ENCODE results near the gene TMEM184B.

The TMEM184B gene

GRCh38 chr22:38264322-38264843 is 8.4 kb downstream of the TMEM184B start:
- Histone ChIP-seq H3K4me3 (ENCODE audit: low read depth in 1 of 5, low read length in 5 of 5) (no peak overlapping the region), H3K27ac (ENCODE audit: low read depth, low read length) (peak overlapping the region; percentile 70), H3K36me3 (ENCODE audit: control insufficient read depth in 5 of 5, insufficient read depth in 5 of 5, low read length in 5 of 5) (peaks cover 0 to 11% (median 5%) of the 10 kb centered on the region in 5 donors), H3K4me1 (ENCODE audit: control insufficient read depth in 5 of 5, insufficient read depth in 5 of 5, low read length in 5 of 5) (peaks cover 14 to 78% (median 71%) of the 10 kb centered on the region in 5 donors), H3K9me3 (ENCODE audit: control insufficient read depth in 5 of 5, low read length in 5 of 5) (no peaks in the 10 kb centered on the region), H3K9ac (ENCODE audit: low read length in 5 of 5) (peak overlapping the region in 1 of 5 donors; percentile 28), H3K27me3 (ENCODE audit: control insufficient read depth in 5 of 5, insufficient read depth in 4 of 5, low read length in 5 of 5) (no peaks in the 10 kb centered on the region)

- Histone ChIP-seq H3K9ac (ENCODE audit: low read length in 5 of 5) (peak overlapping the region in 4 of 5 donors; percentile 16 to 68 (median 29)), H3K9me3 (ENCODE audit: control insufficient read depth in 5 of 5, low read length in 5 of 5) (no peaks in the 10 kb centered on the region), H3K36me3 (ENCODE audit: control insufficient read depth in 5 of 5, insufficient read depth in 5 of 5, low read length in 5 of 5) (peaks cover 0 to 11% (median 5%) of the 10 kb centered on the region in 5 donors), H3K4me1 (ENCODE audit: control insufficient read depth in 5 of 5, insufficient read depth in 5 of 5, low read length in 5 of 5) (peaks cover 18 to 80% (median 75%) of the 10 kb centered on the region in 5 donors), H3K27ac (ENCODE audit: low read depth, low read length) (peak overlapping the region; percentile 74), H3K4me3 (ENCODE audit: low read depth in 1 of 5, low read length in 5 of 5) (no peak overlapping the region), H3K27me3 (ENCODE audit: control insufficient read depth in 5 of 5, insufficient read depth in 4 of 5, low read length in 5 of 5) (no peaks in the 10 kb centered on the region)
Measured at GRCh38 chr22:38262051-38262795, 10.6 kb downstream of the TMEM184B start.

- no peak overlapping the region for H3K4me3 ChIP-seq (ENCODE audit: low read depth in 1 of 5, low read length in 5 of 5)
- no peaks in the 10 kb centered on the region for H3K27me3 ChIP-seq (ENCODE audit: control insufficient read depth in 5 of 5, insufficient read depth in 4 of 5, low read length in 5 of 5)
- peaks cover 0 to 11% (median 5%) of the 10 kb centered on the region in 5 donors for H3K36me3 ChIP-seq (ENCODE audit: control insufficient read depth in 5 of 5, insufficient read depth in 5 of 5, low read length in 5 of 5)
- peak overlapping the region; percentile 74 for H3K27ac ChIP-seq (ENCODE audit: low read depth, low read length)
- peaks cover 14 to 80% (median 75%) of the 10 kb centered on the region in 5 donors for H3K4me1 ChIP-seq (ENCODE audit: control insufficient read depth in 5 of 5, insufficient read depth in 5 of 5, low read length in 5 of 5)
- H3K9me3 ChIP-seq (ENCODE audit: control insufficient read depth in 5 of 5, low read length in 5 of 5), result no peaks in the 10 kb centered on the region
- H3K9ac ChIP-seq (ENCODE audit: low read length in 5 of 5), result peak overlapping the region in 3 of 5 donors; percentile 44 to 68 (median 58)
Measured at GRCh38 chr22:38260761-38261681, 11.8 kb downstream of the TMEM184B start.

- no peaks in the 10 kb centered on the region for H3K27me3 ChIP-seq (ENCODE audit: control insufficient read depth in 5 of 5, insufficient read depth in 4 of 5, low read length in 5 of 5)
- no peak overlapping the region for H3K4me3 ChIP-seq (ENCODE audit: low read depth in 1 of 5, low read length in 5 of 5)
- peaks cover 11 to 64% (median 60%) of the 10 kb centered on the region in 5 donors for H3K4me1 ChIP-seq (ENCODE audit: control insufficient read depth in 5 of 5, insufficient read depth in 5 of 5, low read length in 5 of 5)
- peak overlapping the region; percentile 39 for H3K27ac ChIP-seq (ENCODE audit: low read depth, low read length)
- H3K9ac ChIP-seq (ENCODE audit: low read length in 5 of 5), result peak overlapping the region in 1 of 5 donors; percentile 37
- H3K36me3 ChIP-seq (ENCODE audit: control insufficient read depth in 5 of 5, insufficient read depth in 5 of 5, low read length in 5 of 5), result peaks cover 0 to 10% (median 2%) of the 10 kb centered on the region in 5 donors
- H3K9me3 ChIP-seq (ENCODE audit: control insufficient read depth in 5 of 5, low read length in 5 of 5), result no peaks in the 10 kb centered on the region
Measured at GRCh38 chr22:38259370-38259769, 13.4 kb downstream of the TMEM184B start.

GRCh38 chr22:38258895-38259294 is 13.9 kb downstream of the TMEM184B start:
- Histone ChIP-seq H3K27ac (ENCODE audit: low read depth, low read length) (peak overlapping the region; percentile 39), H3K36me3 (ENCODE audit: control insufficient read depth in 5 of 5, insufficient read depth in 5 of 5, low read length in 5 of 5) (peaks cover 0 to 5% (median 2%) of the 10 kb centered on the region in 5 donors), H3K9ac (ENCODE audit: low read length in 5 of 5) (no peak overlapping the region), H3K9me3 (ENCODE audit: control insufficient read depth in 5 of 5, low read length in 5 of 5) (no peaks in the 10 kb centered on the region), H3K4me3 (ENCODE audit: low read depth in 1 of 5, low read length in 5 of 5) (no peak overlapping the region), H3K27me3 (ENCODE audit: control insufficient read depth in 5 of 5, insufficient read depth in 4 of 5, low read length in 5 of 5) (no peaks in the 10 kb centered on the region), H3K4me1 (ENCODE audit: control insufficient read depth in 5 of 5, insufficient read depth in 5 of 5, low read length in 5 of 5) (peaks cover 11 to 60% (median 56%) of the 10 kb centered on the region in 5 donors)

GRCh38 chr22:38257650-38258250 is 15.1 kb downstream of the TMEM184B start:
- H3K27me3 ChIP-seq (ENCODE audit: control insufficient read depth in 5 of 5, insufficient read depth in 4 of 5, low read length in 5 of 5), result no peaks in the 10 kb centered on the region
- H3K4me3 ChIP-seq (ENCODE audit: low read depth in 1 of 5, low read length in 5 of 5), result peak overlapping the region in 2 of 5 donors; percentile 26 to 40
- H3K9ac ChIP-seq (ENCODE audit: low read length in 5 of 5), result peak overlapping the region in 3 of 5 donors; percentile 30 to 48 (median 42)
- H3K36me3 ChIP-seq (ENCODE audit: control insufficient read depth in 5 of 5, insufficient read depth in 5 of 5, low read length in 5 of 5), result peaks cover 0 to 2% (median 0%) of the 10 kb centered on the region in 5 donors
- peak overlapping the region; percentile 39 for H3K27ac ChIP-seq (ENCODE audit: low read depth, low read length)
- H3K4me1 ChIP-seq (ENCODE audit: control insufficient read depth in 5 of 5, insufficient read depth in 5 of 5, low read length in 5 of 5), result peaks cover 11 to 59% (median 51%) of the 10 kb centered on the region in 5 donors
- no peaks in the 10 kb centered on the region for H3K9me3 ChIP-seq (ENCODE audit: control insufficient read depth in 5 of 5, low read length in 5 of 5)

- Histone ChIP-seq H3K9me3 (ENCODE audit: control insufficient read depth in 5 of 5, low read length in 5 of 5) (no peaks in the 10 kb centered on the region), H3K27me3 (ENCODE audit: control insufficient read depth in 5 of 5, insufficient read depth in 4 of 5, low read length in 5 of 5) (no peaks in the 10 kb centered on the region), H3K4me1 (ENCODE audit: control insufficient read depth in 5 of 5, insufficient read depth in 5 of 5, low read length in 5 of 5) (peaks cover 11 to 53% (median 46%) of the 10 kb centered on the region in 5 donors), H3K4me3 (ENCODE audit: low read depth in 1 of 5, low read length in 5 of 5) (peak overlapping the region in 3 of 5 donors; percentile 13 to 40 (median 26)), H3K27ac (ENCODE audit: low read depth, low read length) (peak overlapping the region; percentile 39), H3K9ac (ENCODE audit: low read length in 5 of 5) (peak overlapping the region in 3 of 5 donors; percentile 30 to 48 (median 42)), H3K36me3 (ENCODE audit: control insufficient read depth in 5 of 5, insufficient read depth in 5 of 5, low read length in 5 of 5) (peaks cover 0 to 2% (median 0%) of the 10 kb centered on the region in 5 donors)
Measured at GRCh38 chr22:38257181-38257580, 15.6 kb downstream of the TMEM184B start.

- peaks cover 0 to 2% (median 0%) of the 10 kb centered on the region in 5 donors for H3K36me3 ChIP-seq (ENCODE audit: control insufficient read depth in 5 of 5, insufficient read depth in 5 of 5, low read length in 5 of 5)
- H3K4me1 ChIP-seq (ENCODE audit: control insufficient read depth in 5 of 5, insufficient read depth in 5 of 5, low read length in 5 of 5), result peaks cover 9 to 48% (median 42%) of the 10 kb centered on the region in 5 donors
- H3K9ac ChIP-seq (ENCODE audit: low read length in 5 of 5), result no peak overlapping the region
- no peaks in the 10 kb centered on the region for H3K9me3 ChIP-seq (ENCODE audit: control insufficient read depth in 5 of 5, low read length in 5 of 5)
- H3K27ac ChIP-seq (ENCODE audit: low read depth, low read length), result no peak overlapping the region
- H3K4me3 ChIP-seq (ENCODE audit: low read depth in 1 of 5, low read length in 5 of 5), result no peak overlapping the region
- H3K27me3 ChIP-seq (ENCODE audit: control insufficient read depth in 5 of 5, insufficient read depth in 4 of 5, low read length in 5 of 5), result no peaks in the 10 kb centered on the region
Measured at GRCh38 chr22:38255697-38256096, 17.1 kb downstream of the TMEM184B start.

- Histone ChIP-seq H3K4me3 (ENCODE audit: low read depth in 1 of 5, low read length in 5 of 5) (no peak overlapping the region), H3K27ac (ENCODE audit: low read depth, low read length) (no peak overlapping the region), H3K9me3 (ENCODE audit: control insufficient read depth in 5 of 5, low read length in 5 of 5) (peaks cover 0 to 2% (median 0%) of the 10 kb centered on the region in 5 donors), H3K4me1 (ENCODE audit: control insufficient read depth in 5 of 5, insufficient read depth in 5 of 5, low read length in 5 of 5) (peaks cover 12 to 44% (median 39%) of the 10 kb centered on the region in 5 donors), H3K9ac (ENCODE audit: low read length in 5 of 5) (no peak overlapping the region), H3K36me3 (ENCODE audit: control insufficient read depth in 5 of 5, insufficient read depth in 5 of 5, low read length in 5 of 5) (peaks cover 0 to 16% (median 13%) of the 10 kb centered on the region in 5 donors), H3K27me3 (ENCODE audit: control insufficient read depth in 5 of 5, insufficient read depth in 4 of 5, low read length in 5 of 5) (no peaks in the 10 kb centered on the region)
Measured at GRCh38 chr22:38251341-38251692, 21.5 kb downstream of the TMEM184B start.

All from subcutaneous abdominal adipose tissue (tissue), 5 donors.